Medulla oblongata (tissue), 1 donor: ENCODE measurements around the gene SLAMF9.
A peak's percentile ranks its signal among the peaks of the same experiment; 100 is the strongest.

ENCODE experiments used
- DNase-seq: peaks from one replicate; pipeline ENCODE4 v3.0.0-alpha.2; 2015; ENCODE audit errors: extremely low spot score

The SLAMF9 gene

GRCh38 chr1:159934136-159935039 lies 19.6 kb downstream of the SLAMF9 start:
- no peak for DNase-seq

- DNase-seq, result no peak
Observed at GRCh38 chr1:159933347-159933746, 20.7 kb downstream of the SLAMF9 start.

- no peak for DNase-seq
Observed at GRCh38 chr1:159932296-159933285, 21.4 kb downstream of the SLAMF9 start.

GRCh38 chr1:159931795-159932173 lies 22.3 kb downstream of the SLAMF9 start:
- DNase-seq, result no peak

- DNase-seq, result no peak
Observed at GRCh38 chr1:159931101-159931794, 22.8 kb downstream of the SLAMF9 start.

DNA sequence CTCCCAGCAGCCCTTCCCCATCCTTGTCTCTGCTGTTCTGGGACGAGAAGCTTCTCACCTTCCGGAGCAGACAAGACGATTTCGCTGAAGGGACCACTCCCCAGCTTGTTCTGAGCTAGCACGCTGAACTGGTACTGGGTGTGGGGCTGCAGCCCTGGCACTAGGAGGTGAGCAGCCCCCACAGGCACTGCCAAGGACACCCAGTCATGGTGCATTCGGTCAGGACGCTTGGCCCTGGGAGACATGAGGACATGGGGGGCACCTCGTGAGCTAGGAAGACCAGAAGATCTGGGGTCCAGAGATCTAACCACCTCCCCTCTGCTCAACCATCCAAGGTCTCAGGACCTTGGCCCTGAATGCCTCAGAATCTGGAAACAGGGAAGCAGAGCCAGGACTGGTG lies 23.4 kb downstream of the SLAMF9 start:
- DNase-seq, result no peak

GRCh38 chr1:159930216-159930615 lies 23.8 kb downstream of the SLAMF9 start:
- no peak for DNase-seq

- no peak for DNase-seq
Observed at GRCh38 chr1:159929155-159930051, 24.6 kb downstream of the SLAMF9 start.

GRCh38 chr1:159928491-159929050 lies 25.5 kb downstream of the SLAMF9 start:
- DNase-seq, result no peak

DNA sequence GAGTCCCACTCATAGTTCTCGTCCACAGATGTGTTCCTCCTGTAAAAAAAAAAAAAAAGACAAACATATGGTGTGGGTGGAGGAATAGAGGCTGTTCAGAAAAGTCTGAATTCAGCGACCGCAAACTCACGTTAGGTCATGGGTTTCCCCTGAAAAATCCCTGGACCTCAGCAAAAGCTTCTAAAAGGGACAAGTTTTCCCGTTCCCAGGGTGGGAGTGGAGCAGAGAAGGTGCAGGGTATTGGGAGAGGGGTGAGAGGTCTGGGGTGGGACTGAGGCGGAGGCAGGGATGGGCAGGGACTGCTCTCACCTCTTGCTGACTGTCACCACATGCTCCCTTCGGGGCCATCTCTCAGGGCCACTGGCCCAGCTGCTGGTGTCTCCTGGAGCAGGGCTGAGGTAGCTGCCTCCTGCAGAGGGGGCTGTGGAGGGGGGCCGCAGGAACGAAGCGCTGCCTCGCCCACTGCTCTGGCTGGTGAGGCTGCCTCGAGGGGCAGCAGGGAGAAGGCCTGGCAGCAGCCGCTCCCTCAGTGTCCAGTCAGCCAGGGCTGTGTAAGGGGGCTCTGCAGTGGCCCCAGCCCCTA lies 26.1 kb downstream of the SLAMF9 start:
- DNase-seq, result no peak

DNA sequence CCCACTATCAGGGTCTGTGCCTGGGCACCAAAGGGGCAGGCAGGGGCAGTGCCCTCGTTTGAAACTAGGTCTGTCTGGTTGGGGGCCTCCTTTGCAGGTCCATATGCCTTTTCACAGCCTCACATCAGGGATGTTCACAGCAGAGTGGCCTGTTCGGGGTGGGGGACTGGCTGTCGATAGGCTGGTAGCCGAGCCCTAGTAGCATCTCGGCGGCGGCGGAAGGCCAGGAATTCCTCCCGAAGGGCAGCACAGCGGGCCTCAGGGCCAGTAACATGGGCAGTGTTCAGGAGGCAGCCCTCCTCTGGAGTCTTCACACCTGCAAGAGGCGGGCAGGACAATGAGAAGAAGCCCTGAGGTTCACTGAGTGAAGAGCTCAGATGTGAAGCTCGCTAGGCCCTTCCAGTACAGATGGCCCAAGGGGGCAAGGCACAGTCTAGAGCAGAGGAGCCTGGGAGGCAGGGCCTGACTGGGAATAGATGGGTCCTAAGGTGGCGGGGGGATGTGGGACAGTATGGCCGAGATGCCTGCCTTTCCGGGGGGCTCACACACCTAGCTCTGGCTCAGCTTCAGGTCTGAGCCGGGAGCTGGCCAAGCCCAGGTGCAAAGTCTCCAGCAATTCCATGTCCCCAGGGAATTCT lies 26.7 kb downstream of the SLAMF9 start:
- DNase-seq, result no peak

DNA sequence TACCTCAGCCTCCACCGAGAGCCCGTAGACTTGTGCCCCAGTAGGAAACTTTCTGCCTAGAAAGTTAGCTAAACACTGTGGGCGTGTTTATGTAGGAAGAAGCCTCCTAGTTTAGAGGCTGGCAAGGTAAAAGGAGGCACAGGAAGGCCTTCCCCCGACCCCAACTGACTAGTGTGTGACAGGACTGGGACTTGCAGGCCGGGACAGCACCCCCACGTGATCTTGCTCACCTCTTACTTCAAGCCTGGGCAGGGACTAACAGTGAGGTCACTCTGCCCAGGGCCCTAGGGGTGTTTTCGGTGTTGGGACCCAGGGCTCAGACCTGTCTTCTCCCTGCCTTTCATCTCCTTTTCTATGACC lies 28.3 kb downstream of the SLAMF9 start:
- DNase-seq, result no peak

- peak; percentile 86 for DNase-seq
Observed at GRCh38 chr1:159924791-159925718, 29.0 kb downstream of the SLAMF9 start, which contains the start of gene TAGLN2. Gene TAGLN2, minus strand, starts transcription at chr1:159925507. Its CDS starts 4,998 bp downstream, at chr1:159920509.

GRCh38 chr1:159924025-159924790 lies 29.8 kb downstream of the SLAMF9 start:
- peak; percentile 54 for DNase-seq

GRCh38 chr1:159923203-159924024 lies 30.6 kb downstream of the SLAMF9 start:
- DNase-seq, result peak; percentile 48

- DNase-seq, result no peak
Observed at GRCh38 chr1:159922511-159923202, 31.4 kb downstream of the SLAMF9 start.
